Thyroid gland (tissue), 4 donors: ENCODE data around the gene ATXN1.

Source experiments
- CTCF ChIP-seq, 6 experiments: fragments of 200-600 bp in 3 of 6; fragments of 450-650 bp in 3 of 6; sonication (generic) in 3 of 6; IDR thresholded peaks; one replicate each; pipeline ENCODE4 v1.5.1; 2016 to 2019; ENCODE audit warnings: antibody characterized with exemption in 6 of 6, mild to moderate bottlenecking in 2 of 6, inconsistent platforms in 1 of 6, moderate library complexity in 1 of 6
- POLR2A ChIP-seq, 2 donors: fragments of 450-650 bp; IDR thresholded peaks; one replicate each; pipeline ENCODE4 v1.6.1; 2017; ENCODE audit warnings: antibody characterized with exemption in 2 of 2, mild to moderate bottlenecking in 2 of 2, moderate library complexity in 1 of 2

- TF ChIP-seq CTCF (IDR thresholded peaks at IDR 0.05) (no peak), POLR2A (IDR thresholded peaks at IDR 0.05) (no peak)
These were observed 108.0 kb downstream of the ATXN1 start for GRCh38 chr6:16653226-16653625.
